K562 (cell line): ENCODE measurements around the gene CDKL1. TPM values are rescaled to one million over a fixed set of nuclear protein-coding genes. Genes with fewer than 3 reads are reported as not detected.

Source experiments
- ATAC-seq: fragments of 200-7000 bp; cut with Tn5 transposase; 3 replicates; pipeline ENCODE4 v1.9.1; 2020; ENCODE audit warnings: moderate library complexity
- BruUV-seq: library from RNA; stranded (reverse); fragments of 400-500 nt; replicated peaks from 2 replicates; lab custom pipeline; 2021; lab: Mats Ljungman, UMichigan
- CTCF ChIA-PET: fragments of 300-600 bp; formaldehyde crosslinking; extraction: SDS; loops from one replicate; lab custom pipeline; 2021; ENCODE audit warnings: low intra/inter-chr PET ratio; lab: Yijun Ruan, JAX
- POLR2A ChIA-PET: fragments of 300-600, 350-650 bp; sonication (Branson Sonifier 250); formaldehyde crosslinking; extraction: SDS; loops from one replicate; lab custom pipeline; 2021; ENCODE audit warnings: antibody characterized with exemption, inconsistent platforms; lab: Yijun Ruan, JAX
- DNase-seq, 4 experiments: peaks; one replicate each; pipeline versions ENCODE4 v3.0.0 to v3.0.0-alpha.2; 2011 to 2018; ENCODE audit warnings: low spot score in 3 of 4, mixed read lengths in 3 of 4; ENCODE audit errors: extremely low read depth in 1 of 4
- FAIRE-seq: peaks from 2 replicates; lab custom pipeline; 2011; peaks lifted over from hg19 to GRCh38; lab: Jason Lieb, UNC
- H2AFZ ChIP-seq: 2 replicates; pipeline ENCODE4 v1.6.0; 2011; ENCODE audit warnings: low read depth, low read length, control low read depth, inconsistent platforms
- H3K27ac ChIP-seq: fragments of 200-600 bp; 3 replicates; pipeline ENCODE4 v1.8.0; 2011; ENCODE audit warnings: low read depth, mild to moderate bottlenecking, control low read depth, inconsistent platforms, low read length, moderate library complexity, mixed read lengths; ENCODE audit errors: extremely low read depth
- H3K27me3 ChIP-seq, 2 experiments: fragments of 300-600 bp in 1 of 2; 2 replicates in 1 of 2; 3 replicates in 1 of 2; pipeline versions ENCODE4 v1.6.0 to v1.8.0; 2011; ENCODE audit warnings: inconsistent platforms in 2 of 2, low read length in 2 of 2, mild to moderate bottlenecking in 1 of 2, mixed read lengths in 1 of 2, moderate library complexity in 1 of 2; ENCODE audit not compliant: control insufficient read depth in 2 of 2, insufficient read depth in 2 of 2
- H3K36me3 ChIP-seq: fragments of 300-600 bp; 3 replicates; pipeline ENCODE4 v1.8.0; 2011; ENCODE audit warnings: mild to moderate bottlenecking, low read length, inconsistent platforms; ENCODE audit not compliant: control insufficient read depth, insufficient read depth
- H3K4me1 ChIP-seq, 2 experiments: fragments of 200-600 bp in 1 of 2; replicated peaks in 1 of 2; 2 replicates in 1 of 2; 3 replicates in 1 of 2; pipeline versions ENCODE4 v1.5.1 to v1.8.0; 2011; ENCODE audit warnings: inconsistent platforms in 2 of 2, low read length in 2 of 2, mild to moderate bottlenecking in 1 of 2, mixed read lengths in 1 of 2, moderate library complexity in 1 of 2; ENCODE audit not compliant: control insufficient read depth in 2 of 2, insufficient read depth in 2 of 2
- H3K4me2 ChIP-seq: 2 replicates; pipeline ENCODE4 v1.6.1; 2011; ENCODE audit warnings: low read length, control low read depth, inconsistent platforms, mixed read lengths; ENCODE audit not compliant: insufficient read depth
- H3K4me3 ChIP-seq: fragments of 200-600 bp; sonication (generic), shearing (Covaris generic); 2 replicates; pipeline ENCODE4 v1.5.1; 2016; ENCODE audit warnings: control low read depth, inconsistent platforms
- H3K79me2 ChIP-seq: fragments of 200-600 bp; 3 replicates; pipeline ENCODE4 v1.8.0; 2011; ENCODE audit warnings: low read length, inconsistent platforms; ENCODE audit not compliant: control insufficient read depth, insufficient read depth
- H3K9ac ChIP-seq, 2 experiments: 2 replicates each; pipeline versions ENCODE4 v1.6.0 to v1.6.1; 2011; ENCODE audit warnings: low read depth in 2 of 2, low read length in 2 of 2, control low read depth in 1 of 2, inconsistent platforms in 1 of 2, mild to moderate bottlenecking in 1 of 2, mixed read lengths in 1 of 2; ENCODE audit not compliant: insufficient read depth in 1 of 2
- H3K9me1 ChIP-seq: one replicate; pipeline ENCODE4 v1.6.0; 2011; ENCODE audit warnings: inconsistent platforms, mild to moderate bottlenecking, low read length, moderate library complexity; ENCODE audit not compliant: control insufficient read depth, insufficient read depth
- H3K9me3 ChIP-seq: replicated peaks from 2 replicates; pipeline ENCODE4 v1.5.1; 2011; ENCODE audit warnings: low read depth, low read length, inconsistent platforms; ENCODE audit not compliant: control insufficient read depth, insufficient read depth
- H4K20me1 ChIP-seq: replicated peaks from 2 replicates; pipeline ENCODE4 v1.6.1; 2011; ENCODE audit warnings: low read length, inconsistent platforms, mixed read lengths; ENCODE audit not compliant: control insufficient read depth, insufficient read depth
- DMBX1 ChIP-seq: fragments of 250-450 bp; sonication (Bioruptor Pico); IDR thresholded peaks from 2 replicates; pipeline ENCODE4 v1.8.0; 2022; ENCODE audit warnings: inconsistent platforms, mild to moderate bottlenecking, moderate library complexity, borderline replicate concordance
- EP400 ChIP-seq: fragments of 450-650 bp; IDR thresholded peaks from 2 replicates; pipeline ENCODE4 v1.6.1; 2017; ENCODE audit warnings: antibody characterized with exemption, mild to moderate bottlenecking, moderate library complexity
- HIVEP1 ChIP-seq: fragments of 250-450 bp; sonication (Bioruptor Pico); IDR thresholded peaks from 2 replicates; pipeline ENCODE4 v1.4.0; 2020; ENCODE audit warnings: mild to moderate bottlenecking
- MAFK ChIP-seq: IDR thresholded peaks from 2 replicates; pipeline ENCODE4 v1.6.1; 2011; ENCODE audit warnings: low read length, improper control_type of control experiment
- NR2C1 ChIP-seq, 2 experiments: fragments of 450-650 bp; IDR thresholded peaks; 2 replicates each; pipeline ENCODE4 v1.6.1; 2017; ENCODE audit warnings: mild to moderate bottlenecking in 2 of 2, antibody characterized with exemption in 1 of 2, inconsistent platforms in 1 of 2, missing compliant biosample characterization in 1 of 2, missing genetic modification characterization in 1 of 2
- NR3C1 ChIP-seq: sonication (generic); formaldehyde crosslinking; IDR thresholded peaks from 2 replicates; pipeline ENCODE4 v1.8.1; 2022; ENCODE audit warnings: missing genetic modification reagents
- NR4A1 ChIP-seq, 2 experiments: fragments of 250-450 bp in 1 of 2; fragments of 450-650 bp in 1 of 2; sonication (Bioruptor Pico) in 1 of 2; IDR thresholded peaks; 2 replicates each; pipeline versions ENCODE4 v1.4.0 to v1.6.1; 2016 to 2020; ENCODE audit warnings: mild to moderate bottlenecking in 2 of 2, missing compliant biosample characterization in 1 of 2, missing genetic modification characterization in 1 of 2, moderate library complexity in 1 of 2
- POLR2G ChIP-seq: fragments of 200-400 bp; formaldehyde crosslinking; IDR thresholded peaks from 2 replicates; pipeline ENCODE4 v1.6.1; 2017; ENCODE audit warnings: low read depth, mild to moderate bottlenecking, antibody characterized with exemption, low read length, moderate library complexity
- POLR3G ChIP-seq: IDR thresholded peaks from 2 replicates; pipeline ENCODE4 v1.6.1; 2011; ENCODE audit not compliant: insufficient read length, insufficient replicate concordance; ENCODE audit errors: extremely low read depth
- PTRF ChIP-seq: fragments of 450-650 bp; IDR thresholded peaks from 2 replicates; pipeline ENCODE4 v1.6.1; 2016; ENCODE audit warnings: mild to moderate bottlenecking, missing genetic modification characterization, missing compliant biosample characterization
- RBM15 ChIP-seq: fragments of 200-400 bp; formaldehyde crosslinking; IDR thresholded peaks from 2 replicates; pipeline ENCODE4 v1.6.1; 2018; ENCODE audit warnings: mild to moderate bottlenecking, low read length, moderate library complexity; ENCODE audit not compliant: insufficient read depth
- SMAD4 ChIP-seq: fragments of 250-450 bp; sonication (Bioruptor Pico); conservative IDR thresholded peaks from 2 replicates; pipeline ENCODE4 v1.8.0; 2021; ENCODE audit warnings: inconsistent platforms, mild to moderate bottlenecking, moderate library complexity
- SMARCB1 ChIP-seq: IDR thresholded peaks from 2 replicates; pipeline ENCODE4 v1.6.1; 2011; ENCODE audit warnings: improper control_type of control experiment, low read depth; ENCODE audit not compliant: insufficient read length
- ZFX ChIP-seq: sonication (generic); formaldehyde crosslinking; IDR thresholded peaks from 2 replicates; pipeline ENCODE4 v1.8.0; 2022; ENCODE audit warnings: mild to moderate bottlenecking, missing genetic modification reagents, moderate library complexity
- ZNF12 ChIP-seq: sonication (generic); formaldehyde crosslinking; IDR thresholded peaks from 2 replicates; pipeline ENCODE4 v1.4.0; 2020; ENCODE audit warnings: mild to moderate bottlenecking, missing genetic modification reagents
- ZNF311 ChIP-seq: fragments of 250-450 bp; sonication (Bioruptor Pico); IDR thresholded peaks from 2 replicates; pipeline ENCODE4 v1.4.0; 2020; ENCODE audit warnings: mild to moderate bottlenecking, moderate library complexity
- ZNF57 ChIP-seq: fragments of 450-650 bp; formaldehyde crosslinking; IDR thresholded peaks from 2 replicates; pipeline ENCODE4 v1.4.0; 2020; ENCODE audit warnings: mild to moderate bottlenecking, moderate library complexity
- ZNF592 ChIP-seq: fragments of 450-650 bp; IDR thresholded peaks from 2 replicates; pipeline ENCODE4 v1.6.1; 2017; ENCODE audit warnings: antibody characterized with exemption, mild to moderate bottlenecking
- WGBS: fragments of 100-300 bp; shearing (Covaris generic); methylation state at CpG from one replicate; pipeline ENCODE4 v1.1.6; 2016; ENCODE audit warnings: low coverage, mixed read lengths; ENCODE audit not compliant: insufficient coverage; ENCODE audit errors: missing lambda C conversion rate; 5-methylcytosine and 5-hydroxymethylcytosine counted together
- in situ Hi-C: fragments of 300-500 bp; cut with MboI; formaldehyde crosslinking; loops from 4 replicates; pipeline ENCODE4 v1.15.0; 2018; ENCODE audit warnings: inconsistent platforms, mixed read lengths
- intact Hi-C: fragments of 100-400 bp; cut with micrococcal nuclease; formaldehyde crosslinking; loops from 2 replicates; pipeline ENCODE4 v1.14.2; 2022
- polyA plus RNA-seq, 8 experiments: library from polyadenylated mRNA; depleted of rRNA in 4 of 8; stranded (reverse) in 5 of 8; unstranded in 3 of 8; fragments of >200 nt; fragmentation: Nextera tagmentation in 2 of 8; fragmentation: Illumina TruSeq in 1 of 8; extraction: Ambion mirVana in 2 of 8; extraction: Trizol in 1 of 8; gene quantifications; 2 replicates each; pipeline versions ENCODE4 v1.2.1 to v1.2.3, GENCODE V29; 2011 to 2014; ENCODE audit warnings: inconsistent platforms in 1 of 8, missing spikeins in 1 of 8
- total RNA-seq, 7 experiments: library from RNA; depleted of rRNA in 6 of 7; stranded (reverse); fragments of >200 nt in 6 of 7; fragmentation: Illumina TruSeq in 2 of 7; extraction: Trizol in 2 of 7; gene quantifications; 2 replicates each; pipeline versions ENCODE4 v1.2.1 to v1.2.3, GENCODE V29; 2011 to 2021; ENCODE audit warnings: low replicate concordance in 1 of 7

Gene CDKL1
- total and polyA plus RNA-seq, 9 of the 15 experiments (the other 6 are each of a cell fraction or from before 2014, with no cell fraction given) = 2.3 to 35.0 (median 7.5) TPM

- DNase-seq = no peak
- CTCF ChIA-PET = interaction anchor here (0.7 kb wide), 1 partner anchor 217 kb away, joined by 3 read pairs; no protein-coding TSS in a partner anchor
- no peak for FAIRE-seq
- Histone ChIP-seq H3K27ac (no peak overlapping the region), H3K27me3 (no peaks in the 10 kb centered on the region), H3K9me1 (no peaks in the 10 kb centered on the region), H3K4me2 (no peak overlapping the region), H3K4me3 (no peak overlapping the region), H3K9ac (no peak overlapping the region), H3K9me3 (no peaks in the 10 kb centered on the region; the same call in 1 of the 2 replicates), H2AFZ (no peak overlapping the region), H3K79me2 (no peaks in the 10 kb centered on the region), H3K4me1 (no peaks in the 10 kb centered on the region), H3K36me3 (peaks cover 7% of the 10 kb centered on the region; the same call in 1 of the 3 replicates), H4K20me1 (no peaks in the 10 kb centered on the region)
- intact Hi-C loops = no loop called here
- BruUV-seq = no TSS peak
- no peak for ATAC-seq
- POLR2A ChIA-PET = no interaction called here
- in situ Hi-C loops = no loop called here
- WGBS = 81% methylated on average over 5 of the region's 5 CpGs
- TF ChIP-seq POLR3G (no peak), SMAD4 (CRISPR knock-in tag) (0 out of 2 replicates have a peak, but pooled peaks have one; percentile 35), NR4A1 (CRISPR knock-in tag; IDR thresholded peaks at IDR 0.05) (no peak), NR4A1 (tag; IDR thresholded peaks at IDR 0.05) (peak; percentile 42; the same call in 1 of the 2 replicates), NR2C1 (IDR thresholded peaks at IDR 0.05) (no peak), NR2C1 (tag; IDR thresholded peaks at IDR 0.05) (peak; percentile 48; the same call in 1 of the 2 replicates), ZFX (CRISPR knock-in tag) (no peak), DMBX1 (peak; percentile 69), ZNF311 (peak; percentile 66; the same call in 1 of the 2 replicates), NR3C1 (CRISPR knock-in tag) (no peak), HIVEP1 (CRISPR knock-in tag) (no peak), ZNF592 (peak; percentile 93), PTRF (tag) (0 out of 2 replicates have a peak, but pooled peaks have one; percentile 22), POLR2G (no peak), EP400 (no peak), ZNF12 (CRISPR knock-in tag) (no peak), RBM15 (no peak), SMARCB1 (no peak), MAFK (no peak), ZNF57 (CRISPR knock-in tag) (no peak)
These were observed 108.5 kb downstream of the CDKL1 start for GRCh38 chr14:50288146-50288545.
